Activated naive CD4-positive, alpha-beta T cell treated with anti-CD3 and anti-CD28 coated beads for 36 hours (primary cell): ENCODE results near the gene NBPF26. TPM values are rescaled to one million over a fixed set of nuclear protein-coding genes. Genes with fewer than 3 reads are reported as not detected.
"Not testable (repeated sequence)": the region's sequence is repeated elsewhere in the genome, so short reads cannot be mapped to it uniquely, and the experiment has no call there.

ENCODE experiments used
- CTCF ChIA-PET: fragments of 350-600 bp; sonication (Branson Sonifier 250); formaldehyde crosslinking; loops from one replicate; lab custom pipeline; 2021; ENCODE audit warnings: antibody characterized with exemption; lab: Charles Lee
- DNase-seq: peaks from one replicate; pipeline ENCODE4 v3.0.0-alpha.2; 2020
- H3K27ac Mint-ChIP-seq: one replicate; pipeline ENCODE4 v1.8.0; 2021; ENCODE audit warnings: mild to moderate bottlenecking, mixed read lengths
- H3K27me3 Mint-ChIP-seq: one replicate; pipeline ENCODE4 v1.8.0; 2021; ENCODE audit warnings: low read depth, mixed read lengths
- H3K36me3 Mint-ChIP-seq: one replicate; pipeline ENCODE4 v1.8.0; 2021; ENCODE audit warnings: low read depth, mixed read lengths
- H3K4me1 Mint-ChIP-seq: one replicate; pipeline ENCODE4 v1.8.0; 2021; ENCODE audit warnings: low read depth, mixed read lengths
- H3K4me3 Mint-ChIP-seq: one replicate; pipeline ENCODE4 v1.8.0; 2021; ENCODE audit warnings: mild to moderate bottlenecking, moderate library complexity, mixed read lengths
- H3K9me3 Mint-ChIP-seq: one replicate; pipeline ENCODE4 v1.8.0; 2021; ENCODE audit warnings: mixed read lengths
- intact Hi-C: fragments of 100-400 bp; cut with micrococcal nuclease; formaldehyde crosslinking; loops from one replicate; pipeline ENCODE4 v1.15.1; 2023
- total RNA-seq, 2 experiments: library from RNA; stranded (reverse); gene quantifications; one replicate each; pipeline ENCODE4 v1.2.3, GENCODE V29; 2021

The NBPF26 gene
- 10 to 100 TPM; 20.2 to 24.9 TPM for total RNA-seq

DNA sequence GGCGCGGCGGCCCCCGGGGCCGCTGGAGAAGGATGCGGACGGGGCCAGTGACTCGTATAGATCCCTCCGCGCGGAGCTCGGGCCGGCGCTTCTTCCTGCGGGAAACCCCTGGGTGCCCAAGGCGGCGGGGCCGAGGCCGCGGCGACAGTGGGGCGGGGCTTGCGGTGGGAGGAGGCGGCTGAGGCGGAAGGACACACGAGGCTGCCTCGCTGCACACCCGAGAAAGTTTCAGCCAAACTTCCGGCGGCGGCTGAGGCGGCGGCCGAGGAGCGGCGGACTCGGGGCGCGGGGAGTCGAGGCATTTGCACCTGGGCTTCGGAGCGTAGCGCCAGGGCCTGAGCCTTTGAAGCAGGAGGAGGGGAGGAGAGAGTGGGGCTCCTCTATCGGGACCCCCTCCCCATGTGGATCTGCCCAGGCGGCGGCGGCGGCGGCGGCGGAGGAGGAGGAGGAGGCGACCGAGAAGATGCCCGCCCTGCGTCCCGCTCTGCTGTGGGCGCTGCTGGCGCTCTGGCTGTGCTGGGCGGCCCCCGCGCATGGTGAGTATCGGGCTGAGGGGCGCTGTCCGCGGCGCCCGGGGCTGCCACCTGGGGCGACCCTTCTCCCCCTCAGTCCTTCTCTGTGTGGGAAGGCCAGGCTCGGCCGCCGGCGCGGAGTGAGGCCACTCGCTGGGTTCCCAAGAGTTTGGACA, at the start of gene NBPF26:
Gene NBPF26, plus strand, starts transcription at position 231 of the 688 bp plus-strand sequence.
- H3K36me3 Mint-ChIP-seq, H3K4me1 Mint-ChIP-seq, H3K27me3 Mint-ChIP-seq, H3K27ac Mint-ChIP-seq, intact Hi-C loops, CTCF ChIA-PET, H3K9me3 Mint-ChIP-seq: not testable (repeated sequence)
- DNase-seq = peak; percentile 87
- peak within 1 kb of the TSS; percentile 67 for H3K4me3 Mint-ChIP-seq

DNA sequence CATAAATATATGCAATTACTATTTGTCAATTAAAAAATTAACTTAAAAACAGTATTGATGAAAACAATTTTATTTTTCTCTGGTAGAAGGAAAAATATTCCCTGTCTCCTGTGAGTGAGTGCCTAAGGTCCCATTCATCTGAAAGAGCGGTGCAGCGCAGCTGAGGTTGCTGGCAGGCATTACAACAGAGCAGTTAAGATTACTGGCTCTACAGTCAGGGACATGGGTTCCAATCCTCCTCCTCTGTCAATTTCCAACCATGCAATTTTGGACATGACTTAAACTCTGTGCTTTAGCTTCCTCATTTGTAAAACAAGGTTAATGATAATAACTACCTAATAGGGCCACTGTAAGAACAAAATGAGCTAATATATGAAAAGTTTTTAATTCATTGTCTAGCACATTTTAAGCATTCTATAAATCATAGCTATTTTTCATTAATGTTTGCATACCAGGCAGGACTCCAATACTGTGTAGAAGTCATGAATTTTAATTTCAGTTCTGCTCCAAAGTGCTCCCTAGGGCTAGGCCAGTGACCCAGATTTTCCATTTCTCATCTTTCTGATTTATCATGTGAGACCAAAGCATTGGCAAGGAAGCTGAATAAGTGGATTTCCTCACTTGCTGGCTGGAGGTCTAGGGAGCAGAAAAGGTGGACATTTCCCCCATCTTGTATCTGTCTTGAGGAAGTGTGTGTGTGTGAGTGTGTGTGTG, 43.5 kb upstream of the NBPF26 start:
- H3K9me3 Mint-ChIP-seq, H3K4me3 Mint-ChIP-seq, H3K36me3 Mint-ChIP-seq, H3K4me1 Mint-ChIP-seq, DNase-seq, H3K27ac Mint-ChIP-seq, intact Hi-C loops, H3K27me3 Mint-ChIP-seq, CTCF ChIA-PET: not testable (repeated sequence)

GRCh38 chr1:120680938-120681337, 42.8 kb upstream of the NBPF26 start:
- CTCF ChIA-PET, intact Hi-C loops, H3K9me3 Mint-ChIP-seq, H3K36me3 Mint-ChIP-seq, H3K27ac Mint-ChIP-seq, H3K4me3 Mint-ChIP-seq, H3K4me1 Mint-ChIP-seq, DNase-seq, H3K27me3 Mint-ChIP-seq: not testable (repeated sequence)

DNA sequence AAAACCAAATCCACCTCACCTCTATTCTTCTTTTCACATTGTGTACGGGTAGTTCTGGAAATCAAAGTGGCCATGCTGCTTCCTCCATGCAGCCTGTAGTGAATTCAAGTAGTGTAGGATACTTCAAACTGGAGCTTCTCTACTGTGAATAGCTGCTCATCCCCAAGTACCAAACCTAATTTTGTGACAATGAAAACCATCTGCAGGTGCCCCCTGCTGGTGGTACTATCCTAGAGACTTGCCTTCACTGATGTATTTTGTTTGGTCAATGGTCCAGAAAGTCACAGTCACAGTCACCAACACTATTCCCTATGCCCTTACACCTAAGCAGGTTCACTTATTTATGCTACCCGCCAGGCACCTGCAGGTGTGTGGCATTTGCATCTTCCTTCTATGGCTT, 39.3 kb upstream of the NBPF26 start:
- H3K4me1 Mint-ChIP-seq, H3K27ac Mint-ChIP-seq, intact Hi-C loops, DNase-seq, H3K36me3 Mint-ChIP-seq, H3K4me3 Mint-ChIP-seq, H3K9me3 Mint-ChIP-seq, H3K27me3 Mint-ChIP-seq, CTCF ChIA-PET: not testable (repeated sequence)

GRCh38 chr1:120685622-120686021, 38.1 kb upstream of the NBPF26 start:
- H3K27me3 Mint-ChIP-seq, H3K4me1 Mint-ChIP-seq, H3K36me3 Mint-ChIP-seq, H3K4me3 Mint-ChIP-seq, DNase-seq, intact Hi-C loops, CTCF ChIA-PET, H3K9me3 Mint-ChIP-seq, H3K27ac Mint-ChIP-seq: not testable (repeated sequence)

- H3K27me3 Mint-ChIP-seq, CTCF ChIA-PET: not testable (repeated sequence)
These were observed 36.5 kb upstream of the NBPF26 start for GRCh38 chr1:120687250-120687649.

DNA sequence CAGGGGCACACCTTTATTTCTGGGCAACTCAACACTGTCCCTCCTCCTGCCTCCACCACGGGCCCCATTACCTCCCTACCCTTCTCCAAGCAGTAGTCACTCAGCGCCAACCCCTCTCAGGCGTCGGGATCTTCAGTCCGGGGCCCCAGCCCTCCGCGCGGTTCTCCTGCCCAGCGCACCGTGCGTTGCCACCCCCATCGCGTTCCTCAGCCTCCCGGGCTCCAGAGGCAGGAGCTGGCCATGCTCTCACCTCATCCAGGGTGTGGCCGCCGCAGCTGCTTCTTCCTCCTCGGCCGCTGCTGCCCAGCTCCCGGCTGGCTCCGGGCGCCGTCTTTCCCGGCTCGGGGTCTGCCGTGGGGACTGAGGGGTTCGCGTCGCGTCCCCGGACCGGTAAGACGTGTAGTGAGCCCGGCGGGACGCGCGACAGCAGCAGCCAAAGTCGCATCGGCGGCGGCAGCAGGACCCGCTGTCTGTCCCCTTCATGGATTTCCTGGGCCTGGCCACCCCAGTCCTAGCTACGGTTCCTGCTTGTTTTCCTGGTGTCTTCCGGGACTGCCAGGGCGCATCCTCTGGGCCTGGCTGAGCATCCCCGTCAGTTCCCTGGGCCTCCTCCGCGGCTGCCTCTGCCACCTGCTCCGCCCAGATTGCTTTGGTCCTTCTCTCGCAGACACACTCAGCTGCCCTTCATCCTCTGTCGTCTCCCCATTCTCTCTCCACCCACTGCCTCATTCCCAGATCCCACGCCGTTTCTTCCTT, 22.8 kb upstream of the NBPF26 start:
- H3K9me3 Mint-ChIP-seq, CTCF ChIA-PET, H3K27ac Mint-ChIP-seq, intact Hi-C loops, H3K4me1 Mint-ChIP-seq, H3K4me3 Mint-ChIP-seq, DNase-seq, H3K27me3 Mint-ChIP-seq, H3K36me3 Mint-ChIP-seq: not testable (repeated sequence)

More at GRCh38 chr1:120687250-120687649, 36.5 kb upstream of the NBPF26 start:
- H3K27ac Mint-ChIP-seq, H3K9me3 Mint-ChIP-seq, DNase-seq, H3K36me3 Mint-ChIP-seq, intact Hi-C loops, H3K4me3 Mint-ChIP-seq, H3K4me1 Mint-ChIP-seq: not testable (repeated sequence)

DNA sequence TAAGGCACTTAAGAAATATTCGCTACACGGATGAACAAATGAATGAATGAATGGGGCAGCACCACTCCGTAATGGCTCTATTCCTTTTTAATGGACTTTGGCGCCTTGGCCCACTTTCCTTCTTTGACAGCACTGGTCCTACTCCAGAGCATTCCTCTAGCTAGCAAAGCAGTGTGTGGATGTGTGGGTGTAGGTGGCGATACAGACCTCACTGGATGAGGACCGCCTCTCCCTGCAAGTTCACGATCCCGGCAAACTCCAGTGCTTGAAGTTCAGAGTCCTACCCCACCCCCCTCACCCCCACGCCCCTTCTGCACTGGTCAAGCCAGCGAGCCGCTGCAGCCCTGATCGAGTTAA, 409 bp upstream of the NBPF26 start:
- intact Hi-C loops, H3K27me3 Mint-ChIP-seq, H3K4me3 Mint-ChIP-seq, H3K4me1 Mint-ChIP-seq, DNase-seq, H3K9me3 Mint-ChIP-seq, CTCF ChIA-PET, H3K27ac Mint-ChIP-seq, H3K36me3 Mint-ChIP-seq: not testable (repeated sequence)

DNA sequence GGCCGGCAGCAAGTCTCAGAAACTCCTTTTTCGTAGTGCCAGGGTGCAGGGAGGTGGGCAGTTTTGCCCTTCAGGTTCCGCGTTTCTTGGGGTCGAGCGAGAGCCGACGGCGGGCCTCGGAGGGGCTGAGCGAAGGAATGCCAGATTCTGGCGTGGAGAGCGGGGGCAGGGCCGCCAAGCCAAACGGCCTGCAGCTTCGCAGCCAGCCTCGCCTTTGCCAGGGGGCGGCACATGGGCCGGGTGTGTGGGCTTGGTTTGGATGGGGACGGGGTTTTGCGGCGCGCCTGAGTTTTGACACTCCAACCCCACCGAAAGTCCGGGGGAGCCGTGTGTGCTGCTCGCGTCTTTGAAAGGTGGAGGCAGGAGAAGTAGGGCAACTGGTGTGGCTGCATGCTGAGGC, 762 bp downstream of the NBPF26 start:
- H3K9me3 Mint-ChIP-seq, H3K27me3 Mint-ChIP-seq, intact Hi-C loops, CTCF ChIA-PET, H3K27ac Mint-ChIP-seq, H3K36me3 Mint-ChIP-seq, H3K4me1 Mint-ChIP-seq: not testable (repeated sequence)
- H3K4me3 Mint-ChIP-seq = peak overlapping the region; percentile 67
- peak; percentile 6 for DNase-seq

DNA sequence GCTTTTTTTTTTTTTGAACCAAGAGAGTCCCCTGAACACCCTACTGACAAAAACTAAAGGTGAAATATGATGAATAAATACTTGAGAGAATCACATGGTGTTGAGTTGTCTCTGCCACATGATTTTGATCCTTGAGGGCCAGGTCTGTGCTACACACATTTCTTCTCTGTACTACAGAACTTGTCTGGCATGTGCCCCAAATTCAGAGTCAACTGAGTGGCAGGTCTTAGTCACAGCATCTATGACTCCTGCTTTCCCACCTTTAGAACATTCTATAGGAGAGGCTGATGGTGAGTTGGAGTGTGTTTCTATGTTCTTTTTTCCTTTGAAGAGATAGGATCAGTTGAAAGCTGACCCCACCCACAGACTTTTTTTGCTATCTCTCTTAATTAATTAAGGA, 5.1 kb downstream of the NBPF26 start:
- H3K9me3 Mint-ChIP-seq, H3K36me3 Mint-ChIP-seq, H3K27me3 Mint-ChIP-seq, H3K4me3 Mint-ChIP-seq, CTCF ChIA-PET, intact Hi-C loops, H3K4me1 Mint-ChIP-seq, H3K27ac Mint-ChIP-seq: not testable (repeated sequence)
- DNase-seq = peak; percentile 55

- peak; percentile 31 for DNase-seq
- H3K4me3 Mint-ChIP-seq, H3K27ac Mint-ChIP-seq, H3K36me3 Mint-ChIP-seq, H3K9me3 Mint-ChIP-seq, H3K4me1 Mint-ChIP-seq, intact Hi-C loops, CTCF ChIA-PET, H3K27me3 Mint-ChIP-seq: not testable (repeated sequence)
These were observed 45.3 kb downstream of the NBPF26 start for GRCh38 chr1:120769090-120769489.

DNA sequence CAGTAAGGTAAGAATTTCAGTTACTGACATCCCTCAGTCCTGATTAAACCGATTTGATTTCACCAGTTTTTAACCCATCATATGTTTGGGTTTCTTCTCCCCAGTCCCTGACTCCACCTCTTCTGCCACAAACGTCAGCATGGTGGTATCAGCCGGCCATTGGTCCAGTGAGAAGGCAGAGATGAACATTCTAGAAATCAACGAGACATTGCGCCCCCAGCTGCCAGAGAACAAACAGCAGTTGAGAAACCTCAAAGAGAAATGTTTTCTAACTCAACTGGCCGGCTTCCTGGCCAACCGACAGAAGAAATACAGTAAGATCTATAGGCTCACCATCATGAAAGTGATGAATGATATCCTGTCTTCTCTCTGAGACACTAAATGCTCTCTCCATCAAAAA, 81.7 kb downstream of the NBPF26 start:
- intact Hi-C loops, H3K27me3 Mint-ChIP-seq, CTCF ChIA-PET, H3K36me3 Mint-ChIP-seq, H3K4me3 Mint-ChIP-seq, H3K9me3 Mint-ChIP-seq, H3K27ac Mint-ChIP-seq: not testable (repeated sequence)
- DNase-seq = peak; percentile 39
- H3K4me1 Mint-ChIP-seq = peaks cover 12% of the 10 kb centered on the region

GRCh38 chr1:120811822-120812221, 88.1 kb downstream of the NBPF26 start:
- H3K27ac Mint-ChIP-seq, CTCF ChIA-PET, H3K27me3 Mint-ChIP-seq, H3K36me3 Mint-ChIP-seq, intact Hi-C loops, H3K9me3 Mint-ChIP-seq, H3K4me1 Mint-ChIP-seq, H3K4me3 Mint-ChIP-seq: not testable (repeated sequence)
- peak; percentile 61 for DNase-seq
